COLO668 (cell line): ENCODE data around the gene MYO1C.
A peak's percentile ranks its signal among the peaks of the same experiment; 100 is the strongest.
"Not testable (repeated sequence)": the region's sequence is repeated elsewhere in the genome, so short reads cannot be mapped to it uniquely, and the experiment has no call there.

Experiments
- DNase-seq: peaks from one replicate; lab custom pipeline; 2025; ENCODE audit not compliant: unreplicated experiment; lab: John Stamatoyannopoulos, UW

MYO1C gene

DNA sequence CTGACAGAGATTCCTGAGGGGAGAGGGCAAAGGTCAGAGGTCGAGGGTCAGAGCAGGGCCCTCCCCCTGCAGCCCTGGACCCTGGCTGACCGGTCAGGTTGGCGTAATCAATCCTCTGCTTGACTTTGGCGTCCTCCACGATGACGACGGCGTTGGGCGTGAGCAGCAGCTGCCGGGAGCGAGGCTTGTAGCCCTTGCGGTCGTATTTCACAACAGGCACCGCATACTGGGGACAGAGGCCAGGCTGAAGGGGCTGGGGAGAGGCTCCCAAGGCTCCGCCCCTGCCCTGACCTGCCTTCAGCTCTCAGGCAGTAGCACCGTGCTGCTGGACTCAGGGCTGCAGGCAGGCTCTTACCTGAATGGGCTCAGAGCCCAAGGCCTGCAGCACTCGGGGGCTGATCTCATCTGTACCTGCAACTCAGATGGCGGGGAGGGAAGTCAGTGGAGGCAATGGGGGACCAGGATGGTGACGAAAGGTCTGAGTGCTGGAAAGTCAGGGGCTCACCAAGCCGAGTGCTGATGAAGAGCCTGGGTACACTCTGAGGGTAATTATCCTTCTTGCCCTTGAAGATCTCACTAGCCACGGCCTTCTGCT lies 24.5 kb downstream of the MYO1C start:
- no peak for DNase-seq

DNA sequence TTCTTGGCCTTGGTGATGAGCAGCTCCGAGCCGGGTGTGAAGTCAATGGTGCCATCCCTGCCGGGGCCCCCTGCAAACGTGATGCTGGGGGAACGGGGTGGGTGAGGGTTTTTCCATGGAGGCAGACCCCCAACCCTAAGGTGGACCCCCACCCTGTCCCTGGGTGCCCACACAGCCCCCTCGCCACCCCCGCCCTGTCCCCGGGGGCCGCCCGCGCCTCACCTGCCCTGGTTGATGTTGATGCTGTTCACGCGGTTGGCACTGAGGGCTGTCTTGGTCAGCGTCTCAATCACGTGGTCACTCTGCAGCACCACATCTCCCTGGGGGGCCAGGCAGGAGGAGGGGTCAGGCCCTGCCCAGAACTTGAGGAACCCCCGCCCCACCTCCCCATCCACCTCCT lies 25.2 kb downstream of the MYO1C start:
- no peak for DNase-seq

DNA sequence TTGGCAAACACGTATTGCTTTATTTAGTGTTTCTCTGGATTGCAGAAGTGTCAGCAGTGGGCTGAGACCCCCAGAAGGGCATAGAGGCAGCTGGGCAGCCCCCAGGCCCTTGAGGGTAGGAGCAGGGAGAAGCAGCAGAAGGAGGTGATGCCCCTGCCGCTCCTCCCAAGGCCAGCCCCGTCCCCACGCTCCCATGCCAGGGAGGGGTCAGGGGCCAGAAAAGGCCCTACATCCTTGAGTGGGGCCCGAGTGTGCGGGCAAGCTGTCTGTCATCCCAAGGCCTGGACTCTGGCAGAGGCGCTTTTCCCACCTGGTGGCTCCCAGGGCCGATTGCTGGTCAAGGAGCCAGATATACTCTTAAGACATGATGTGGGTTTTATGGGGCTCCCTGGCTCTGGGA lies 28.3 kb downstream of the MYO1C start:
- DNase-seq, result no peak

DNA sequence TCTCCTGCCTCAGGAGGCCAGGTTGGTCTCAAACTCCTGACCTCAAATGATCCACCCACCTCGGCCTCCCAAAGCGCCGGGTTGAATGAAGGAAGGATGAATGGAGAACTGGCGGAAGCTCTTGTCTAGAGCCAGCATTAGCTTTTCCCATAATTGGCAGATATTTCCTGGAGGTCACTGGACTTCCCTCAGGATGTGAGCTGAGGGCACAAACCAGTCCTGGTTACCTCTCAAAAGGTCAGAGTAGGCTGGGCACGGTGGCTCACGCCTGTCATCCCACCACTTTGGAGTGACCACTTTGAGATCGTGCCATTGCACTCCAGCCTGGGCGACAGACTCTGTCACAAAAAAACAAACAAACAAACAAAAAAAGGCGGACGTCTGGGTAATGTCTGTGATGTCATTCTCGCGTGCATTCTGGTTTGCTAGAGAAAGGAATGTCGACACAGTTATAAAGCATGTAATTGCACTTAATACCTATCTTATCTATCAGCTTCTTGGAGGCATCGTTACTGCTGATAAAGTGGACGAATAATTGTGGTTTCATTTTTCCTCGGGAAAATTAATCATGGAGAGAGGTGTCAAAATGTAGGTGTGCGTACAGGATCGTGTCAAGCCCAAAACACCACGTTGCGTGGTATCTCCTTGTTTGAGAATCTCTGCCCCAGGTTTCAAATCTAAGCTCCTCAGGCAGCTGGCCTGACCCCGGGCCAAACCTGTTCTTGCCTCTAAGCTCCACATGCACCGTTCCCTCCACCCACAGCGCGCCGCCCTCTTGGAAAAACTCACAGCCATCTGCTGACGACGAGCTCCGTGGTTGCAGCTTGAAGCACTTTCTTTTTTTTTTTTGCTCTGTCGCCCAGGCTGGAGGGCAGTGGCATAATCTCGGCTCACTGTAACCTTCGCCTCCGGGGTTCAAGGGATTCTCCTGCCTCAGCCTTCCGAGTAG lies 30.0 kb downstream of the MYO1C start:
- no peak for DNase-seq

DNA sequence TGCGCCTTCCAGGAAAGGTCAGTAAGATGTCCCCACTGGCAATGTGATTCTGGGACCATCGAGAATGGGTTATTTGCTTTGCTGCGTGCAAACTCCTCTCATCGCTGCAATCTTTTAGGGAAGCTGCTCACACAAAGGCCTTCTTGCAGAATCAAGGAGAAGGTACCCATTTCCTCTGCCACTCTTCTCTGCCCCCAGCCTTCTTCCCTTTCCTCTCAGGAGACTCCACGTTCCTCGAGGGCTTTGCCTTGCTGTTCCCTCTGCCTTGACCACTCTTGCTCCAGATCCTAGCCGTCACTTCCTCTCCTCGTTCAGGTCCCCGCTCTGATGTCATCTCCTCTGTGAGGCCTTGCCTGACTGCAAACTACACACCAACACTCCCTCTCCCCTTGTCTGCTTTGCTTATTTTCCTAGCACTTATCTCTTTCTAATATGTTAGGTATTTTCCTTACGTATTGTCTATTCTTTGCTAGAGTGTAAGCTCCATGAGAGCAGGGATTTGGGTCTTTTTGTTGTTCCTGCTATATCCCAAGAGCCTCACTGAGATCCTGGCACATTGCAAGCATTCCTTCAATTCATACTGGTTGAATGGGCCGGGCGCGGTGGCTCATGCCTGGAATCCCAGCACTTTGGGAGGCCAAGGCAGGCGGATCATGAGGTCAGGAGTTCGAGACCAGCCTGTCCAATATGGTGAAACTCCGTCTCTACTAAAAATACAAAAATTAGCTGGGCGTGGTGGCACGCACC lies 31.1 kb downstream of the MYO1C start:
- DNase-seq, result no peak

DNA sequence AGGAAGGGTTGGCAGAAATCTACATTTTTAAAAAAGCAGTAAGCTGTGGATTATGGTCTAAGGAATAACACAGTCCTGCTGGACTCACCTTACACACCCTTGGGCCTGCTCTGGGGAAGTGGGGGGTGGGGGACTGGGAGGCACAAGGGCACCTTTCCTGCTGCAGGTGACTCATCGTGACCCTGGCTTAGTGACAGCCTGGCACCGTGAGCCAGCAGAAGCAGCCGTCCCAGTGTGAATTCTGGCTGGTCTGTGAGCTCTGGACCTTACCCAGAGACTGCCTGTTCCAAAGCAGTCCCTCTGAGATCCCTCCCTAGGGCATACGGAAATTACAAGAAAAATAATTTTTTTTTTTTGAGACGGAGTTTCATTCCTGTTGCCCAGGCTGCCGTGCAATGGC lies 32.3 kb downstream of the MYO1C start:
- peak; percentile 25 for DNase-seq

DNA sequence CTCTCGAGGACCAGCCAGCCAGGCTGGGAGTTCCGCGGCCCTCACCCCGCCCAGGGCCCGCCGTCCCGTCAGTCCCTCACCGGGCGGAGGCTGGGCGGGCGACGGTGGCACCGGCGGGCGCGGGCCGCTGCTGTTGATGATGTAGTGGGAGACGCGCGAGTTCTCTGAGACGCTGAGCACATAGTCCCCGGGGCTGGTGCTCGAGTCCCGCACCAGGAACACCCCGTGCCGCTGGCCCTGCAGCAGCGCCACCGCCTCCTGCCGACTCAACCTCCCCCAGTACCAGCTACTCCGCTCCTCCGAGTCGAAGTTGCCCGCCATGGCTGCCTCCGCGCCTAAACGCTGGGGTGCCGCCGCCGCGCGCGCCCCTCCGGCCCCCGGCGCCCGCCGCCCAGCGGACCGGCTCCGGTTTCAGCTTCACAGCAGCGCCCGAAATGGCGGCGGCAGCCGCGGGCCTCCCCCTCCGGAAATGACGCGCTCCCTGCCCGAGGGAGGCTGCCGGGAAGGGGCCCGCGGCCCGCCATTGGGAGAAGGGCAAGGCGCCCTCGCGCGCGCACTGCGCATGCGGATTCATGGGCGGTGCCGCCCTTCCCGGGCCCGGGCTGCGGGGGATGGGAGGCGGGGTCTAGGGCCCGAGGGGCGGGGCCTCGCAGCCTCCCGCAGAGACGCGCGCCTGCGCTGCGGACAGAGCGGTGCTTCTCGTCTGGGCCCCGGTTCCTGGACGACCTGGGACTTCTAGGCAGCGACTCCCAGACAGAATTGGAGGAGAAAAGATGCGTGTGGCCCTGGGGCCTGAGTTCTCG lies 36.5 kb downstream of the MYO1C start, which contains the start of gene CRK:
TSS of gene CRK (minus strand) at position 436 of the 803 bp plus-strand sequence. CDS start at position 321, 115 bp downstream.
- DNase-seq, result peak; percentile 95

DNA sequence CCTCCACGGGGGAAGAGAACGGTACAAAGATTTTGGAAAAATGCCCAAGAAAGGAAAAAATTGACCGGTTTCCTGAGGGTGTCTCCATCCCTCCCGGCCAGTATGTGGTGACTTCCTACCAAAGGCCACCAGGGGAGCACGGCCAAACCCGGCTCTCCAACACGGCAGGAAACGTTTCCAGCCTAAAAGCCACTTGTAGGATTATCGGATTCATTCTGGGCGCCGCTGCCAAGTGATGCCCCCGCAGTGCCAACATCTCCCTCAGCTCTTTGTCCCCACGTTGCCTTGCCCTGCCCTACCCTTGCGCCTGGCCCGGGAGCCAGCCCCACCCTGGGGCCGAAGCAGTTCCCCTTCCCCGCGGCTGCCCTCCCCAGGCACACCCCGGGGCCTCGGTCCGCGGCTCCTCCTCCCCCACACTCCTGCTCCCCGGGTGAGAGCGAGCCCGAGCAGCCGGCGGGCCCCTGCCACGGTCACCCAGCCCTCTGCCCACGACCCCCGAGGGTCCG lies 37.1 kb downstream of the MYO1C start:
- peak; percentile 53 for DNase-seq

DNA sequence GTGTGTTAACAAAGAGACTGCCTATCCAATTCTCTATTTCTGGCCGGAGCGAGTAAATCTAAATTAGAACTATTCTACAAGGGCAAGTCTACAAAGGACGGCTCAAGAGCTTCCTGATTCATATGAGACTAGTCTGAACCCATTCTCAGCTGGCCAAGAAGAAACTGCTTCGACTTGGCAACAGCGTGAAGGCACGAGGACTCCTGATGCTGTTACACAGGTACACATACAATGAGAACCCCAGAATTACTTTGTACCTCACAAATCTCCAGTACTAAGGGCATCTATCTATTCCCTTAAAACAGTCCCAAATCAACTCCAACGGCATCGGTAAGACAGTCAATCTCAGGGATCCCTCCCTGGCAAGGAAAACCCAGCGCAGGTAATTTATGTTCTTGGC lies 37.9 kb downstream of the MYO1C start:
- DNase-seq, result no peak

DNA sequence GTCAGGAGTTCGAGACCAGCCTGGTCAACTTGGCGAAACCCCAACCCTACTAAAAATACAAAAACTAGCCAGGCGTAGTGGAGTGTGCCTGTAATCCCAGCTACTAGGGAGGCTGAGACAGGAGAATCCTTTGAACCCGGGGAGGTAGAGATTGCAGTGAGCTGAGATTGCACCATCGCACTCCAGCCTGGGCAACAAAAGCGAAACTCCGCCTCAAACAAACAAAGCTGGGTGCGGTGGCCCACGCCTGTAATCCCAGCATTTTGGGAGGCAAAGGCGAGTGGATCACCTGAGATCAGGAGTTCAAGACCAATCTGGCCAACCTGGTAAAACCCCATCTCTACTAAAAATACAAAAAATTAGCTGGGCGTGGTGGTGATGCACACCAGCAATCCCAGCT lies 38.8 kb downstream of the MYO1C start:
- DNase-seq, result not testable (repeated sequence)

DNA sequence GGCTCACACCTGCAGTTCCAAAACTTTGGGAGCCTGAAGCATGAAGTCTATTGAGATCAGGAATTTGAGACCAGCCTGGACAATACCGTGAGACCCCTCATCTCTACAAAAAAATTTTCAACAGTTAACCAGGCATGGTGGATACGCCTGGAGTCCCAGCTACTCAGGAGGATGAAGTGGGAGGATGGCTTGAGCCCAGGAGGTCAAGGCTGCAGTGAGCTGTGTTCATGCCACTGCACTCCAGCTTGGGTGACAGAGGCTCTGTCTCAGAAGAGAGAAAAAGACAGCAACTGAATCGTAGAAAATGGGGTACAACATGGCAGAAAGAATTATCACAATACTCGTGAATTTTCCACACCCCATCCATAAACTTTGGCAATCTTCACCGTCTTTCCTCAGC lies 39.6 kb downstream of the MYO1C start:
- DNase-seq, result no peak

DNA sequence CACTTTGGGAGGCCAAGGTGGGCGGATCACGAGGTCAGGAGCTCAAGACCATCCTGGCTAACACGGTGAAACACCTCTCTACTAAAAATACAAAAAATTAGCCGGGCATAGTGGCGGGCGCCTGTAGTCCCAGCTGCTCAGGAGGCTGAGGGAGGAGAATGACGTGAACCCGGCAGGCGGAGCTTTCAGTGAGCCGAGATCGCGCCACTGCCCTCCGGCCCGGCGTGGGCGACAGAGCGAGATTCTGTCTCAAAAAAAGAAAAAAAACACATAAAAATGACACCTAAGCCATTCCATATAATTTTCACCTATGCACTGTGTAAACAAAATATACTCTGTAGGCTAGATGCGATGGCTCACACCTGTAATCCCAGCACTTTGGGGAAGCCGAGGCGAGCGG lies 42.2 kb downstream of the MYO1C start:
- not testable (repeated sequence) for DNase-seq

DNA sequence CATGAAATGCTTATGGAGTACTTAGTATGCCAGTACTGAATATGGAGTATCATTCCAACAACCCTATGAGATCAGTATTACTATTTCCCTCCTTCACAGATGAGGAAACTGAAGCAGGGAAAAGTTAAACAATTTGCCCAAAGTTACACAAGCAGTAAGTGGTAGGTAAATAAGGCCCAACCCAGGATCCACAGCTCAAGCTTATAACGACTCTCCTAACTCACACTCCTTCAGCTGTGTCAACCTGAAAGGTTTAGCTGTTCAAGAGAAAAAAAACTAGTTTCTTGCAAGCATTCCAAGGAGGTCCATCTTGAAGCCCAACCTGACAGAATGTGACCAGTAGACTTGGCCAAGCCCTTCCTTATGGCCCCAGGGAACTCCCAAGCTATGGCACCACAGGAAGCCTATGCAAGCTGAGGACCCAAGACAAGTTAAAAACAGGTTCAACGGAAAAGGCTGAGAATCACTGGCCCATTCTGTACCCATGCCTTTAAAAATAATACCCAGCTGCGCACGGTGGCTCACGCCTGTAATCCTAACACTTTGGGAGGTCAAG lies 43.0 kb downstream of the MYO1C start:
- DNase-seq, result no peak

DNA sequence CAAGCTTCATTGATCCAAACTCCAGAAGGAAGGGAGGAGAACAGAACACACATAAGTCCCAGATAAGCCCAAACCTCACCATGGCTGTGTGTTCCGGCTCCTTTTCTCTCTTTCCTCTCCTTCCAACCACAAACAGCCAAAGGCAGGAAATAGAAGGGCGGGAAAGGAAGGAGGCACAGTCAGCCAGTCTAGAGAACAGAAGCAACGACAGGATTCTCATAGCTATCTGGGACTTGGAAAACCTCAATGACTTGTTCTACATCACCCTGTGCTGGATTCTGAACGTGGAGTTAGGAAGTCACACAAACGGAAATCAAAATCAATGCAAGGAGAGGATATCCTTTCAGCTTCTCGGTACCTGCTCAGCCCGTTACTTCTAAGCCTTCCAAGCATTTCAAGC lies 45.4 kb downstream of the MYO1C start:
- no peak for DNase-seq

DNA sequence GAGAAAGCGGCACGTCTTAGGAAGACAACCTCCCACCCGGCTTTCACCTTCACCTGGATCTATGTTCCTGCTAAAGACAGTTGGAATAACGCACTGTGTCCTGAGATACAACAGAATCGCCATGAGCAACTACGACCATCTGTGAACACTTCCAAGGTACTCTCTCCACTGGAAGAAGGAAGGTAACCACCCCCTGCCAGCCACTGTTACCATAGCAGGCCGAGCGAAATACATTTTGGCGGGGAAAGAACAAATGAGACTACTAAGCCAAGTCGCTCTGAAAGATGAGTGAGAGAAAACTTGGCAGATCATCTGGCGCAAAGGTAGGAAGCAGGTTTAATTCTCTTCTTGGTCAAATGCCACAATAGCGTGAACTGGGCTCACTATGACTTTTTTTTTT lies 46.3 kb downstream of the MYO1C start:
- DNase-seq, result no peak

DNA sequence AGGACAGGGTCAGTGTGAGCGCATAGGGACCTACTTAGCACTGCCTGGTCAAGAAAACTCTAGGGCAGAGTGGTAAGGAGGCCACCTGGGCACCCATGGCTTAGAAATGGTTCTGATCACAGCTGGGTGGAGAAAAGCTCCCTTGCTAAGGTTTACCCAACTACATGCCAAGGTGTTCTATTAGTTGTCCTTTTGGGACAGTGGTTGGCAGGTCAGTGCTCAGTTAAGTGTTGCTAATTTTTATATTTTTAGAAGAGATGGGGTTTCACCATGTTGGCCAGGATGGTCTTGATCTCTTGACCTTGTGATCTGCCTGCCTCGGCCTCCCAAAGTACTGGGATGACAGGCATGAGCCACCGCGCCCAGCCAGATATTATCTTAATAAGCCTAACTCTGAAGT lies 46.8 kb downstream of the MYO1C start:
- DNase-seq, result not testable (repeated sequence)

DNA sequence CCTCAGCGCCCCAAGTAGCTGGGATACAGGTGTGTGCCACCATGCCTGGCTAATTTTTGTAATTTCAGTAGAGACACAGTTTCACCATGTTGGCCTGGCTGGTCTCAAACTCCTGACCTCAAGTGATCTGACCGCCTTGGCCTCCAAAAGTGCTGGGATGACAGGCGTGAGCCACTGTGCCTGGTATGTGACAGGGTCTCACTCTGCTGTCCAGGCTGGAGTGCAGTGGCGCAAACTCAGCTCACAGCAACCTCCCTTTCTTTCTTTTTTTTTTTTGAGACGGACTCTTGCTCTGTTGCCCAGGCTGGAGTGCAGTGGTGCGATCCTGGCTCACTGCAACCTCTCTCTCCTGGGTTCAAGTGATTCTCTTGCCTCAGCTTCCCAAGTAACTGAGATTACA lies 49.8 kb downstream of the MYO1C start:
- not testable (repeated sequence) for DNase-seq

DNA sequence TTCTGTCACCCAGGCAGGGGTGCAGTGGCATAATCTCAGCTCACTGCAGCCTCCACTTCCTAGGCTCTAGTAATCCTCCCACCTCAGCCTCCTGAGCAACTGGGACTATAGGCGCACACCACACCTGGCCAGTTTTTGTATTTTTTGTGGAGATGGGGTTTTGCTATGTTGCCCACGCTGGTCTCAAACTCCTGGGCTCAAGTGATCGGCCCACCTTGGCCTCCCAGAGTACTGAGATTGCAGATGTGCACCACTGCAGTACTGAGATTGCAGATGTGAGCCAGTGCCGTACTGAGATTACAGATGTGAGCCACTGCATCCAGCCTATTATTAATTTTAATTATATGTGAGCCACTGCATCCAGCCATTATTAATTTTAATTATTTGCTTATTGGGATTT lies 50.3 kb downstream of the MYO1C start:
- no peak for DNase-seq

DNA sequence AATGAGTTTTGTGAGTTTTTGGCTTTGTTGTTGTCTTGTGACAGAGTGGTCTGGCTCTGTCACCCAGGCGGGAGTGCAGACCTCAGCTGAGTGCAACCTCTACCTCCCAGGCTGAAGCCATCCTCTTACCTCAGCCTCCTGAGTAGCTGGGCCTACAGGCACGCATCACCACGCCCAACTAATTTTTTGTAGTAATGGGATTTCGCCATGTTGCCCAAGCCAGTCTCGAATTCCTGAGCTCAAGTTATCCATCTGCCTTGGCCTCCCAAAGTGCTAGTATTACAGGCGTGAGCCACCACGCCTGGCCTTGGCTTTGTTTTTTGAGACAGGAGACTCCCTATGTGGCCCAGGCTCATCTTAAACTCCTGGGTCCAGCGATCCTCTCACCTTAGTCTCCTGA lies 51.6 kb downstream of the MYO1C start:
- DNase-seq, result no peak

DNA sequence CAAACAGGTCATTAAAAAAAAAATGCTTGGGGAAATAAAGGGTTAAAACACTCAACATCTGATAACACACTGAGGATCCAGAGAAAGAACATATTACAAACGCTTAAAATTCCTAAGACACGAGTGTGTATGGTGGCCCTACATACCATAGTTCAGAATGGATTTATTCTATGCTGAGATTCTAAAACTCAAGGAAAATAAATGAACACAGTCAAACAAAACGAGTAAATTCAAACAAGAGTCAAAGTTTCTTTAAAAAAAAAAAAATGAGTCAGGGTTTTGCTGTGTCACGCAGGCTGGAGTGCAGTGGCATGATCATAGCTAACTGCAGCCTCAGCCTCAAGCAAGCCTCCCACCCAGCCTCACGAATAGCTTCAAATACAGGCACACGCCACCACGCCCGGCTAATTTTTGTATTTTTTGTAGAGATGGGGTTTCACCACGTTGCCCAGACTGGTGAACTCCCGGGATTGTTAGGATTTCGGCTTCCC lies 53.8 kb downstream of the MYO1C start:
- no peak for DNase-seq
